Measurements from ENCODE around the gene MPO.

DNA sequence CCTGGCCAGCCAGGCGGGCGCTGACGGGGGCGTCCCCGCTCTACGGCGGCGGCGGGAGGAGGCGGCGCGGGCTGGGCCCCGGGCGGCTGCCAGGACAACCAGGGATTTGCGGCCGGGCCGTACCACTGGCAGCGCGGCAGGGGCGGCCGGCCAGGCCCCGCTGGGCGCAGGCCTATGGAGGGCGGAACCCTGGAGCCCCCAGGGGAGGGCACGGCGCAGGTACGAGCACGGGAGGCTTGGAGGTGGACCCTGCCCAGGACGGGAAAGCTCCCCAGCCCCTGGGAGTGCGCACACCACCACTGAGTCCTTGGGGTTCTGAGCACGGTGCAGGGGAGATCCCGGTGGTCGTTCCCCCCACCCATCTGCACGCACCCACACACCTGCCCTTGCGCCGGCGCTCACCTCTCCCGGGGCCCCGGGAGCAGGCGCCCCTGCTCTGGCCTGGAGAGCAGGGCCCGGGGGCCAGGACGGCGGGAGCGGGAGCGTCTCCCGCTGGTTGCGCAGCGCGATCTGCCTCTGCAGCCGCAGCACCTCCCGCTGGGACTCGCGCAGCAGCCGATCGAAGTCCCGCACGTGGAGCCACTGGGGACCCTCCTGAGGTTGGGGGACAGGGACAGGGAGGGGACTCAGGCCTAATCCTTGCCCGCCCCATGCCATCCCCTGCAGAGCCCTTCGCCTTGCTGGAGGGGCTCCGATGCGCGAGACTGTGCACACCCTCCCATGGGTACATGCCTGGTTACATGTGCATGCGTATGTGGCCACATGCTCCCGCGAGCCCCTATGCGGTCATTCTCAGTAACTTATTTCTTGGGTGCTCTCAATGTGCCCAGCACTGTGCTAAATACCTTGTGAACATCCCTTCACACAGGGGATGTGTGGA lies 43.9 kb upstream of the MPO start:
- TF ChIP-seq EP300 (IDR thresholded peaks at IDR 0.05) = no peak
- no peak for TF ChIP-seq CTCF (IDR thresholded peaks at IDR 0.05)
- no peak for TF ChIP-seq RFX5 (IDR thresholded peaks at IDR 0.05)
- no peak for TF ChIP-seq CHD2 (IDR thresholded peaks at IDR 0.05; ENCODE audit: low read length, partially characterized antibody)
- no peak for TF ChIP-seq ZFP36 (IDR thresholded peaks at IDR 0.05; ENCODE audit: borderline replicate concordance, partially characterized antibody)
- TF ChIP-seq JUN (IDR thresholded peaks at IDR 0.05) = no peak
- no peak for TF ChIP-seq HDAC2 (IDR thresholded peaks at IDR 0.05)
- no peak for TF ChIP-seq BHLHE40 (IDR thresholded peaks at IDR 0.05; ENCODE audit: low read depth, low read length)

Data from A549 (cell line).